GM12874 (cell line): ENCODE measurements around the gene OR4F6.

Experiments
- CTCF ChIP-seq: IDR thresholded peaks from 2 replicates; pipeline ENCODE4 v1.5.1; 2011; ENCODE audit warnings: low read depth, mild to moderate bottlenecking, control low read depth, low read length, moderate library complexity; ENCODE audit not compliant: insufficient read depth

The OR4F6 gene

GRCh38 chr15:101803209-101803608, at the start of gene OR4F6:
Gene OR4F6, plus strand, starts transcription at chr15:101803509. Its CDS starts 2,211 bp downstream, at chr15:101805720.
- no peak for TF ChIP-seq CTCF

GRCh38 chr15:101765772-101766456, 37.4 kb upstream of the OR4F6 start:
- no peak for TF ChIP-seq CTCF

GRCh38 chr15:101772921-101773320, 30.4 kb upstream of the OR4F6 start:
- no peak for TF ChIP-seq CTCF

GRCh38 chr15:101773496-101774100, 29.7 kb upstream of the OR4F6 start:
- TF ChIP-seq CTCF: peak; percentile 44; the same call in 1 of the 2 replicates

GRCh38 chr15:101775136-101775535, 28.2 kb upstream of the OR4F6 start:
- TF ChIP-seq CTCF: no peak

- TF ChIP-seq CTCF: no peak
Observed at GRCh38 chr15:101781928-101782327, 21.4 kb upstream of the OR4F6 start.

GRCh38 chr15:101784644-101785043, 18.7 kb upstream of the OR4F6 start:
- no peak for TF ChIP-seq CTCF
